ENCODE results near the gene CGN. TPM values are rescaled to one million over a fixed set of nuclear protein-coding genes. Genes with fewer than 3 reads are reported as not detected.

The CGN gene
- total RNA-seq, 4 donors from 2014 or later = 0.42 to 3.1 (median 0.94) TPM

DNA sequence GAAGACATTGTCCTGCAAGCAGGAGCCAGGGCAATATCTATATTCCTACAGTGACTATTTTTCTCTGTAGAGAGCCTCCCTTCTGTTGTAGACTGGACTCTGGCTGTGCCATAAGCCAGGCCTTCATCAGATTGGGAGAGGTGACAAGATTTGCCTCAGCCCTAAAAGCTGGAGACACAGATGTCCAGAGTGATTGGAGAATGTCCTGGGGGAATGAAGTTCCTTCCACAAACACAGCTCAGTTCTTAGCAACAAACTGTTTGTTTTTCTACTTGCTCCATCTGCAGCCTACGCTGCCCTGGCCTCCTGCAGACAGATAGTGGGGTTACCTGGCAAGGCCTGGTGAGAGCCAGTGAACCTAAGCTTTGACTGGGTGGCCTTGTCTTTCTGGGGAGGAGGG, 70.7 kb downstream of the CGN start:
- intact Hi-C loops (cut with DNase I) = no loop called here
- DNase-seq (ENCODE audit: extremely low spot score) = no peak
- no peaks in the 10 kb centered on the region for H3K27me3 ChIP-seq
- 100% methylated on average over 1 of the region's 1 CpG for WGBS
- H3K27ac ChIP-seq (replicated peaks in 1 of 4) = no peak overlapping the region
- peaks cover 21 to 58% (median 36%) of the 10 kb centered on the region in 4 donors for H3K36me3 ChIP-seq
- H3K9me3 ChIP-seq = no peaks in the 10 kb centered on the region
- TF ChIP-seq POLR2A (IDR thresholded peaks at IDR 0.05; ENCODE audit: low read depth) (no peak), EP300 (IDR thresholded peaks at IDR 0.05) (no peak), POLR2AphosphoS5 (IDR thresholded peaks at IDR 0.05) (no peak), CTCF (IDR thresholded peaks at IDR 0.05) (no peak)
- no peak overlapping the region for H3K4me3 ChIP-seq
- H3K4me1 ChIP-seq = peaks cover 0 to 19% (median 13%) of the 10 kb centered on the region in 4 donors

GRCh38 chr1:151583796-151584195, 72.6 kb downstream of the CGN start:
- H3K4me3 ChIP-seq = no peak overlapping the region
- intact Hi-C loops (cut with DNase I) = no loop called here
- peak overlapping the region in 1 of 4 donors; percentile 23 for H3K27ac ChIP-seq (replicated peaks in 1 of 4)
- peaks cover 17 to 44% (median 28%) of the 10 kb centered on the region in 4 donors for H3K36me3 ChIP-seq
- no peak for DNase-seq (ENCODE audit: extremely low spot score)
- TF ChIP-seq EP300 (IDR thresholded peaks at IDR 0.05) (no peak), CTCF (IDR thresholded peaks at IDR 0.05) (no peak), POLR2A (IDR thresholded peaks at IDR 0.05; ENCODE audit: low read depth) (no peak), POLR2AphosphoS5 (IDR thresholded peaks at IDR 0.05) (no peak)
- H3K27me3 ChIP-seq = no peaks in the 10 kb centered on the region
- H3K4me1 ChIP-seq = peaks cover 0 to 19% (median 13%) of the 10 kb centered on the region in 4 donors
- H3K9me3 ChIP-seq = no peaks in the 10 kb centered on the region
- WGBS = 69% methylated on average over 2 of the region's 2 CpGs

DNA sequence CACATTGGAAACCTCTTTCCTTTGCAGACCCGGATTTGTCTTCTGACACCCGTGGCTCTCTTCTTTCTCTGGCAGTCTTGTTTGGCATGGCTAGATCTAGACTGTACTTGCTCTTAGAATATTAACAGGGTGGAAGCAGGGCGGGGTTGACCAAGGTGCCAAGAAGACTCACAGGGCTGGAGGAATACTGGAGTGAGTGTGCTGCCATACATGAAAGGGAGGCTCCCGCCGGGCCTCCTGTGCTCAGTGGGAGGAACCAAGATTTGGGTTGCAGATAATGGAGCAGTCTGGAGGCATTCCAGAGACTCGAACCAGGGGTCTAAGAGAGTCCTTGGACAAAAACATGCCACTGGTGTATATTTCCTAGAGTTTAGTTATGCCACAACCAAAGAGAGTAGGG, 73.1 kb downstream of the CGN start:
- DNase-seq (ENCODE audit: extremely low spot score) = no peak
- Histone ChIP-seq H3K27ac (replicated peaks in 1 of 4) (peak overlapping the region in 1 of 4 donors; percentile 23), H3K36me3 (peaks cover 14 to 40% (median 24%) of the 10 kb centered on the region in 4 donors), H3K27me3 (no peaks in the 10 kb centered on the region), H3K4me3 (no peak overlapping the region), H3K9me3 (no peaks in the 10 kb centered on the region), H3K4me1 (peaks cover 0 to 19% (median 13%) of the 10 kb centered on the region in 4 donors)
- intact Hi-C loops (cut with DNase I) = no loop called here
- no peak for TF ChIP-seq POLR2AphosphoS5 (IDR thresholded peaks at IDR 0.05)
- no peak for TF ChIP-seq CTCF (IDR thresholded peaks at IDR 0.05)
- no peak for TF ChIP-seq POLR2A (IDR thresholded peaks at IDR 0.05; ENCODE audit: low read depth)
- TF ChIP-seq EP300 (IDR thresholded peaks at IDR 0.05) = no peak
- WGBS = 80% methylated on average over 6 of the region's 6 CpGs

GRCh38 chr1:151584780-151585179, 73.6 kb downstream of the CGN start:
- intact Hi-C loops (cut with DNase I) = no loop called here
- H3K4me1 ChIP-seq = peaks cover 0 to 19% (median 13%) of the 10 kb centered on the region in 4 donors
- TF ChIP-seq POLR2AphosphoS5 (IDR thresholded peaks at IDR 0.05) = no peak
- no peak for TF ChIP-seq EP300 (IDR thresholded peaks at IDR 0.05)
- TF ChIP-seq POLR2A (IDR thresholded peaks at IDR 0.05; ENCODE audit: low read depth) = no peak
- TF ChIP-seq CTCF (IDR thresholded peaks at IDR 0.05) = no peak
- no peak overlapping the region for H3K4me3 ChIP-seq
- no peak for DNase-seq (ENCODE audit: extremely low spot score)
- H3K9me3 ChIP-seq = no peaks in the 10 kb centered on the region
- WGBS = 71% methylated on average over 7 of the region's 7 CpGs
- H3K27me3 ChIP-seq = no peaks in the 10 kb centered on the region
- peak overlapping the region in 1 of 4 donors; percentile 23 for H3K27ac ChIP-seq (replicated peaks in 1 of 4)
- peaks cover 8 to 35% (median 19%) of the 10 kb centered on the region in 4 donors for H3K36me3 ChIP-seq

DNA sequence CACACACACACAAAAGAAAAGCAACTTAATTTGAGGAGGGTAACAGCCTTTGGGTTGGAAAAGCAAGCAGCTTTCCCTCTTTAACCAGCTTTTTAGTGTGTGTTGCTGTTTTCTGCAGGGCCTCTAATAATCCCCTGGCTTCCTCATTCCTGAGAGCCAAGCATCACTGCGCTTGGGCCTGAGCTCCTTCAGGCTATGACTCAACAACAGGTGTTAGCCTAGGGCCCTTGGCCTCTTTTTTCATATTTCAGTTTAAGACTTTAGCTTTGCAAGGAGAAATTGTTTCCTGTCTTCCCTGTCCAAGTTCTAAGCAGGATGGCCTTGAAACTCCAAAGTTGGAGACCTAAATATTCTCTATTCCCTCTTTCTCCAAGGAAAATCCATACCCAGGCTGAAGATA, 74.4 kb downstream of the CGN start:
- TF ChIP-seq POLR2AphosphoS5 (IDR thresholded peaks at IDR 0.05) (no peak), EP300 (IDR thresholded peaks at IDR 0.05) (no peak), CTCF (IDR thresholded peaks at IDR 0.05) (no peak), POLR2A (IDR thresholded peaks at IDR 0.05; ENCODE audit: low read depth) (no peak)
- Histone ChIP-seq H3K27me3 (no peaks in the 10 kb centered on the region), H3K4me1 (peaks cover 0 to 19% (median 13%) of the 10 kb centered on the region in 4 donors), H3K9me3 (no peaks in the 10 kb centered on the region), H3K27ac (replicated peaks in 1 of 4) (peak overlapping the region in 1 of 4 donors; percentile 25), H3K36me3 (peaks cover 5 to 26% (median 13%) of the 10 kb centered on the region in 4 donors), H3K4me3 (no peak overlapping the region)
- intact Hi-C loops (cut with DNase I) = no loop called here
- WGBS = 33% methylated on average over 1 of the region's 1 CpG
- DNase-seq (ENCODE audit: extremely low spot score) = no peak

Measured in esophagus muscularis mucosa (tissue), 4 donors.